ENCODE data around the gene BRD2. TPM values are rescaled to one million over a fixed set of nuclear protein-coding genes. Genes with fewer than 3 reads are reported as not detected.
A peak's percentile ranks its signal among the peaks of the same experiment; 100 is the strongest.

The BRD2 gene
- total and polyA plus RNA-seq, 9 of the 15 experiments (the other 6 are each of a cell fraction or from before 2014, with no cell fraction given), result 19.0 to 252 (median 181) TPM

DNA sequence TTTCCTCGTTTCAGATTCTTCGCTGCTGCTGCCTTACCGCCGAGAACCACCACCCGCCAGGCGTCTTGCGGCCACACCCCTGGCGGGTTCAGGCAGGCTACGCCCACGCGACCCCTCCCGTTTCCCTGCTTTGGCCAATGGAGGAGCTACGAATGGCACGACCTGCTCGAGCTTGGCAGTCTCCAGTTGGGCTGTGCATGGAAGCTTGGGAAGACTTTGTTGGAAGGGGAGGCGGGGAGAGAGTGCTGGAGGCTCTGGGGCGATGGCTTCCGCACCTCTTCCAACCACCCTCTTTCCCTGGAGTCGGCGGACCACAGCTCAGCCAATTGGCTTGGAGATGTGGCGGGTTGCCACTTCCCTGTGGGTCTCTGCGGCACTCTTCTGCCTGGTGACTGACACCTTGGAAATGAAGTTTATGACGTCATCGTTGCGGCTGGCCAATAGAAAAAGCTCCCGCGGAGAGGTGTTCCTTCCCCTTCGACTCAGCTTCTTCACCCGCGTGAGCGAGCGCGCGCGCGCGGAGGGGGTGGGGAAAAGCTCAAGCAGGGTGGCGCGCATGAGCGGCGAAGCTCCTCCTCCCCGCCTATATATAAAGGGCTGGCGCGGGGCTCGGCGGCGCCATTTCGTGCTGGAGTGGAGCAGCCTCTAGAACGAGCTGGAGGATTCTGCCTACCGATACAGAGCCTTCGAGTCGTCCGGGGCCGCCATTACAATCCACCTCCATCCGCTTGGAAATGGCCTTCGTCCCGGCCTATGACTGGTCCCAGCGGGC is 3.4 kb downstream of the BRD2 start (continued):
- no peak for TF ChIP-seq ELF2 (CRISPR knock-in tag; IDR thresholded peaks at IDR 0.05)
- no peak for TF ChIP-seq ZNF133 (CRISPR knock-in tag; IDR thresholded peaks at IDR 0.05)
- TF ChIP-seq XRCC3 (IDR thresholded peaks at IDR 0.05), result no peak
- no peak for TF ChIP-seq HDAC3 (IDR thresholded peaks at IDR 0.05; ENCODE audit: borderline replicate concordance, partially characterized antibody)
- TF ChIP-seq HES1 (IDR thresholded peaks at IDR 0.05; ENCODE audit: low read depth), result no peak; the same call in 1 of the 2 replicates
- peak; percentile 98 for TF ChIP-seq PKNOX1 (IDR thresholded peaks at IDR 0.05)
- TF ChIP-seq, protein P1, sequence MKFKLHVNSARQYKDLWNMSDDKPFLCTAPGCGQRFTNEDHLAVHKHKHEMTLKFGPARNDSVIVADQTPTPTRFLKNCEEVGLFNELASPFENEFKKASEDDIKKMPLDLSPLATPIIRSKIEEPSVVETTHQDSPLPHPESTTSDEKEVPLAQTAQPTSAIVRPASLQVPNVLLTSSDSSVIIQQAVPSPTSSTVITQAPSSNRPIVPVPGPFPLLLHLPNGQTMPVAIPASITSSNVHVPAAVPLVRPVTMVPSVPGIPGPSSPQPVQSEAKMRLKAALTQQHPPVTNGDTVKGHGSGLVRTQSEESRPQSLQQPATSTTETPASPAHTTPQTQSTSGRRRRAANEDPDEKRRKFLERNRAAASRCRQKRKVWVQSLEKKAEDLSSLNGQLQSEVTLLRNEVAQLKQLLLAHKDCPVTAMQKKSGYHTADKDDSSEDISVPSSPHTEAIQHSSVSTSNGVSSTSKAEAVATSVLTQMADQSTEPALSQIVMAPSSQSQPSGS (CRISPR knock-in tag; IDR thresholded peaks at IDR 0.05), result peak; percentile 98
- TF ChIP-seq DEAF1 (CRISPR knock-in tag; IDR thresholded peaks at IDR 0.05), result 0 out of 2 replicates have a peak, but pooled peaks have one; percentile 4
- TF ChIP-seq ARID4B (CRISPR knock-in tag; IDR thresholded peaks at IDR 0.05), result peak; percentile 45
- TF ChIP-seq STAT5B (CRISPR knock-in tag; IDR thresholded peaks at IDR 0.05), result no peak
- TF ChIP-seq, protein P2, sequence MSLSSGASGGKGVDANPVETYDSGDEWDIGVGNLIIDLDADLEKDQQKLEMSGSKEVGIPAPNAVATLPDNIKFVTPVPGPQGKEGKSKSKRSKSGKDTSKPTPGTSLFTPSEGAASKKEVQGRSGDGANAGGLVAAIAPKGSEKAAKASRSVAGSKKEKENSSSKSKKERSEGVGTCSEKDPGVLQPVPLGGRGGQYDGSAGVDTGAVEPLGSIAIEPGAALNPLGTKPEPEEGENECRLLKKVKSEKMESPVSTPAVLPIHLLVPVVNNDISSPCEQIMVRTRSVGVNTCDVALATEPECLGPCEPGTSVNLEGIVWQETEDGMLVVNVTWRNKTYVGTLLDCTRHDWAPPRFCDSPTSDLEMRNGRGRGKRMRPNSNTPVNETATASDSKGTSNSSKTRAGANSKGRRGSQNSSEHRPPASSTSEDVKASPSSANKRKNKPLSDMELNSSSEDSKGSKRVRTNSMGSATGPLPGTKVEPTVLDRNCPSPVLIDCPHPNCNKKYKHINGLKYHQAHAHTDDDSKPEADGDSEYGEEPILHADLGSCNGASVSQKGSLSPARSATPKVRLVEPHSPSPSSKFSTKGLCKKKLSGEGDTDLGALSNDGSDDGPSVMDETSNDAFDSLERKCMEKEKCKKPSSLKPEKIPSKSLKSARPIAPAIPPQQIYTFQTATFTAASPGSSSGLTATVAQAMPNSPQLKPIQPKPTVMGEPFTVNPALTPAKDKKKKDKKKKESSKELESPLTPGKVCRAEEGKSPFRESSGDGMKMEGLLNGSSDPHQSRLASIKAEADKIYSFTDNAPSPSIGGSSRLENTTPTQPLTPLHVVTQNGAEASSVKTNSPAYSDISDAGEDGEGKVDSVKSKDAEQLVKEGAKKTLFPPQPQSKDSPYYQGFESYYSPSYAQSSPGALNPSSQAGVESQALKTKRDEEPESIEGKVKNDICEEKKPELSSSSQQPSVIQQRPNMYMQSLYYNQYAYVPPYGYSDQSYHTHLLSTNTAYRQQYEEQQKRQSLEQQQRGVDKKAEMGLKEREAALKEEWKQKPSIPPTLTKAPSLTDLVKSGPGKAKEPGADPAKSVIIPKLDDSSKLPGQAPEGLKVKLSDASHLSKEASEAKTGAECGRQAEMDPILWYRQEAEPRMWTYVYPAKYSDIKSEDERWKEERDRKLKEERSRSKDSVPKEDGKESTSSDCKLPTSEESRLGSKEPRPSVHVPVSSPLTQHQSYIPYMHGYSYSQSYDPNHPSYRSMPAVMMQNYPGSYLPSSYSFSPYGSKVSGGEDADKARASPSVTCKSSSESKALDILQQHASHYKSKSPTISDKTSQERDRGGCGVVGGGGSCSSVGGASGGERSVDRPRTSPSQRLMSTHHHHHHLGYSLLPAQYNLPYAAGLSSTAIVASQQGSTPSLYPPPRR (CRISPR knock-in tag; IDR thresholded peaks at IDR 0.05; ENCODE audit: borderline replicate concordance), result peak; percentile 88; the same call in 1 of the 2 replicates
- TF ChIP-seq ZNF766 (CRISPR knock-in tag; conservative IDR thresholded peaks at IDR 0.05), result no peak

Data from K562 (cell line).